ENCODE measurements around the gene TBC1D10A.

- TF ChIP-seq, protein P1, sequence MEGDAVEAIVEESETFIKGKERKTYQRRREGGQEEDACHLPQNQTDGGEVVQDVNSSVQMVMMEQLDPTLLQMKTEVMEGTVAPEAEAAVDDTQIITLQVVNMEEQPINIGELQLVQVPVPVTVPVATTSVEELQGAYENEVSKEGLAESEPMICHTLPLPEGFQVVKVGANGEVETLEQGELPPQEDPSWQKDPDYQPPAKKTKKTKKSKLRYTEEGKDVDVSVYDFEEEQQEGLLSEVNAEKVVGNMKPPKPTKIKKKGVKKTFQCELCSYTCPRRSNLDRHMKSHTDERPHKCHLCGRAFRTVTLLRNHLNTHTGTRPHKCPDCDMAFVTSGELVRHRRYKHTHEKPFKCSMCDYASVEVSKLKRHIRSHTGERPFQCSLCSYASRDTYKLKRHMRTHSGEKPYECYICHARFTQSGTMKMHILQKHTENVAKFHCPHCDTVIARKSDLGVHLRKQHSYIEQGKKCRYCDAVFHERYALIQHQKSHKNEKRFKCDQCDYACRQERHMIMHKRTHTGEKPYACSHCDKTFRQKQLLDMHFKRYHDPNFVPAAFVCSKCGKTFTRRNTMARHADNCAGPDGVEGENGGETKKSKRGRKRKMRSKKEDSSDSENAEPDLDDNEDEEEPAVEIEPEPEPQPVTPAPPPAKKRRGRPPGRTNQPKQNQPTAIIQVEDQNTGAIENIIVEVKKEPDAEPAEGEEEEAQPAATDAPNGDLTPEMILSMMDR (IDR thresholded peaks at IDR 0.05; ENCODE audit: insufficient read depth, low read length), result no peak
- TF ChIP-seq SPI1 (IDR thresholded peaks at IDR 0.05; ENCODE audit: borderline replicate concordance, low read depth) (no peak), GABPA (IDR thresholded peaks at IDR 0.05; ENCODE audit: low read depth) (no peak)
Observed at GRCh38 chr22:30243661-30244060, 83.1 kb downstream of the TBC1D10A start.
